Rectal smooth muscle tissue (tissue), 1 donor: Measurements from ENCODE around the gene EHD2.
"Not testable (repeated sequence)": the region's sequence is repeated elsewhere in the genome, so short reads cannot be mapped to it uniquely, and the experiment has no call there.

Experiments used
- H3K27ac ChIP-seq: one replicate; pipeline ENCODE4 v1.7.0; 2013; ENCODE audit warnings: low read depth, low read length, inconsistent platforms
- H3K27me3 ChIP-seq: one replicate; pipeline ENCODE4 v1.7.0; 2013; ENCODE audit warnings: low read length; ENCODE audit not compliant: control insufficient read depth, insufficient read depth
- H3K36me3 ChIP-seq: one replicate; pipeline ENCODE4 v1.7.0; 2013; ENCODE audit warnings: low read length; ENCODE audit not compliant: control insufficient read depth, insufficient read depth
- H3K4me1 ChIP-seq: one replicate; pipeline ENCODE4 v1.7.0; 2013; ENCODE audit warnings: low read length; ENCODE audit not compliant: control insufficient read depth, insufficient read depth
- H3K4me3 ChIP-seq: one replicate; pipeline ENCODE4 v1.7.0; 2013; ENCODE audit warnings: low read length
- H3K9ac ChIP-seq: one replicate; pipeline ENCODE4 v1.7.0; 2013; ENCODE audit warnings: low read length

The EHD2 gene

DNA sequence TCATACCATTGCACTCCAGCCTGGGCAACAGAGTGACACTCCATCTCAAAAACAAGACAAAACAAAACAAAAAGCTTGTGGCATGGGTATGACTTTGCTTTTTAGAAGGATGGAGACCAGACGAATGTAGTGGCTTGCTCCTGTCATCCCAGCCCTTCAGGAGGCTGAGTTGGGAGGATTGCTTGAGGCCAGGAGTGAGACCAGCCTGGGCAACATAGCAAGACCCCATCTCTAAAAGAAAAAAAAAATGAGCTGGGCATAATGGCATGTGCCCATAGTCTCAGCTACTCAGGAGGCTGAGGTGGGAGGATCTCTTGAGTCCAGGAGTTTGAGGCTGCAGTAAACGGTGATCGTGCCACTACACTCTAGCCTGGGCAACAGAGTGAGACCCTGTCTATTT is 48.9 kb downstream of the EHD2 start:
- H3K4me3 ChIP-seq: no peak overlapping the region
- no peak overlapping the region for H3K27ac ChIP-seq
- H3K9ac ChIP-seq: no peak overlapping the region
- no peaks in the 10 kb centered on the region for H3K36me3 ChIP-seq
- no peaks in the 10 kb centered on the region for H3K4me1 ChIP-seq
- no peaks in the 10 kb centered on the region for H3K27me3 ChIP-seq

DNA sequence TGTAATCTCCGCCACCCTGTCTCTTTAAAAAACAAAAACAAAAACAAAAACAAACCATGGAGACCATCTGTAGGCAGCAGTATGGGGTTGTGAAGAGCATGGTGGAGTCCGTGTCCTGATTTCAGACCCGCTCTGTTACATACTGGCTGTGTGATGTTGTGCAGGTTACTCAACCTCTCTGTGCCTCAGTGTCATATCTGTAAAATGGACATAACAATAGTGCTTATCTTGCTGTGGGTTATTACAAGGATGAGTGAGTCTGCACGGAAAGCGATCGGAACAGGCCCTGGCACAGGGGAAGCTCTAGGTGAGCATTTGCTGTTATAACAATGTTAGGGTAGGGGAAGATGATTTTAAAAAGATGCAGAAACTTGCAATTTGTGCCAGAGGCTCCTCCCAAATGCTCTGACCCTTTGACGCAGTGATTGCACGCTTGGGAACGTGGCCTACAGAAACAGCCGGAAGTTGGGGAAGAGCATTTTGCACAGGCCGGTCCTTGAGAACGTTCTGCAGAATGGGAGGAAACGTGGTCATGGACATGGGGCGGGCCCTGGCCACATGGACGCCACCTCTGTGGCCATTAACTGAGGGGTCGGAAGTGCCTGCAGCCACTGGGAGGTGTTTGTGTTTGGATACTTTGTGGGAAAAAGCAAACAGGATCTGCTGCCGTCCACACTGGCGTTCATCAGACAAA is 49.5 kb downstream of the EHD2 start:
- no peak overlapping the region for H3K27ac ChIP-seq
- H3K36me3 ChIP-seq: no peaks in the 10 kb centered on the region
- H3K9ac ChIP-seq: no peak overlapping the region
- no peaks in the 10 kb centered on the region for H3K27me3 ChIP-seq
- no peaks in the 10 kb centered on the region for H3K4me1 ChIP-seq
- H3K4me3 ChIP-seq: no peak overlapping the region

DNA sequence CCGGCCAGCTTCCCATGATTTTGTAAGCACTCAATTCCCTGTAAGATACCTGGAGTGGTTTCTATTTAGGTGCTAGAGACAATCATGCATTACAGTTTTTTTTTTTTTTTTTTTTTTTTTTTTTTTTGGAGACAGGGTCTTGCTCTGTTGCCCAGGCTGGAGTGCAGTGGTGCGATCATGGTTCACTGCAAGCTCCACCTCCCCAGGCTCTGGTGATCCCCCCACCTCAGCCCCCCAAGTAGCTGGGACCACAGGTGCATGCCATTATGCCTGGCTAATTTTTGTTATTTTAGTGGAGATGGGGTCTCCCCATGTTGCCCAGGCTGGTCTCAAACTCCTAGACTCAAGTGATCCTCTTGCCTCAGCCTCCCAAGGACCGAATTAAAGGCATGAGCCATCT is 51.5 kb downstream of the EHD2 start:
- H3K27ac ChIP-seq, H3K36me3 ChIP-seq, H3K27me3 ChIP-seq: not testable (repeated sequence)

DNA sequence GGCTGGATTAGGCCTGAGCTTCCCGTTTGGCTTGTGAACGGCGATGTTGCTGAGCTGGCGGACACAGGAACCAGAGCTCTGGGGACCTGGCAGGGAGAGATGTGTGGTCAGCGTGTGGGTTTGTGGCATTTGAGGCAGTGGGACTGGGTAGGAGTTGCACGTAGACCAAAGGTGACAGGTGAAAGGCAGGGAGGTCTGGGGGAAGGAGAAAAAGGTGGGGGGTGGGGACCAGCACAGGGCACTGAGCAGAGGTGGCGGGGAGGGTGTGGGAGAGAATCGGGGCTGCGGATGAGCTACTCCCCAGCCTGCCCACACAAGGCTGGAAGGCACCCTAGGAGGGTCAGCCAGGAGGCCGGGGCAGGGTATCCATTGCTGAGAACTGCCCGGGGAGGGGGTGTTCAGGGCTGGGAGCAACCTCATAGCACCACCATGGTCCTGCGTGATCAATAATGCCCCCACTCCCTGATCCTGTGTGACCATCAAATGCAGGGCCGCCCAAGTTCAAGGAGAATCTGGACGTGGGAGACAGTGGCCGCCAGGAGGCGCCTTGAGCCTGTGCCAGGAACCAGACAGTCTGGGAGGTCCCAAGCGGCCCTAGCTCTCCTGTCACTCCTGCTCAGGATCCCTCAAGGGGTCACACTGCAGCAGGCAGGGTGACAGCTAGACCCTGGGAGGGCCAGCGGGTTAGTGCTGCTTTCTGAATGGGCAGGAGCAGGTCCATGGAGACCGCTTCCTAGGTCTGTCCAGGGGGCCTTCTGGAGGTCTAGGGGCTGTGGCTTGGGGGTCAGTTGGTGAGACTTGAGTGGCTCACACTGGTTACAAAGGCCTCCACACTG is 52.5 kb downstream of the EHD2 start:
- H3K9ac ChIP-seq: no peak overlapping the region
- no peaks in the 10 kb centered on the region for H3K36me3 ChIP-seq
- no peak overlapping the region for H3K4me3 ChIP-seq
- H3K27me3 ChIP-seq: no peaks in the 10 kb centered on the region
- no peaks in the 10 kb centered on the region for H3K4me1 ChIP-seq
- H3K27ac ChIP-seq: no peak overlapping the region

More for the DNA sequence above, 51.5 kb downstream of the EHD2 start:
- H3K9ac ChIP-seq, H3K4me1 ChIP-seq, H3K4me3 ChIP-seq: not testable (repeated sequence)

DNA sequence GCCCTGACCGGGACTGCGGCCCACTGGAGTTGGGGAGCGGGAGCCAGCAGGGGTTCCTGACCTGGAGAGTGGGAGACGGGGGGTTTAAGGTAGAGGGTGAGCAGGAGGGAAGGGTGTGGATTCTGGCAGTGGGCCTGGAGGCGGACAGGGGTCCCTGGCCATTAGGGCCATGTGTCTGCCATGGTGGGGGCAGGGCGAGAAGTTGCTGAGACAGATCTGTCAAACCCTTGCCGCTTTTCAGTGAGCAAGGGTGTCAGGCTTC is 53.1 kb downstream of the EHD2 start:
- H3K9ac ChIP-seq: no peak overlapping the region
- no peak overlapping the region for H3K4me3 ChIP-seq
- no peak overlapping the region for H3K27ac ChIP-seq
- no peaks in the 10 kb centered on the region for H3K4me1 ChIP-seq
- H3K36me3 ChIP-seq: no peaks in the 10 kb centered on the region
- H3K27me3 ChIP-seq: no peaks in the 10 kb centered on the region

DNA sequence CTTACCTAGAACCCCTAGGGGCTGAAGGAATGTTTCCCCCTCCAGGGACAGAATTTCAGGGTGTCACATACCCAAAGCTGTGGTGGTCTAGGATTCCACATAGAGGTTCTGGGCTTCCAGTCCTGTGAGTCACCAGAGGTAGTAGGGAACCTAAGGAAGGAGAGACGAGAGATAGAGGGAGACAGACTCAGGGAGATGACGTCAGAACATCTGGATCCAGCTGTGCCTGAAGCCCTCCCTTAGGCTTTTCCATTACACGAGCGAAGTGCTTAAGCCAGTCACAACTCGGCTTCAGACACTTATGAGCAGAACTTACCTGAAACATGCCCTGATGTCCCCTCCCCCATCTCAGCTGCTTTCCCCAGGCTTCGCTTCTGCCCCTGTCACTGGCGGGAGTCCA is 53.4 kb downstream of the EHD2 start:
- Histone ChIP-seq H3K27me3 (no peaks in the 10 kb centered on the region), H3K4me3 (no peak overlapping the region), H3K36me3 (no peaks in the 10 kb centered on the region), H3K27ac (no peak overlapping the region), H3K4me1 (no peaks in the 10 kb centered on the region), H3K9ac (no peak overlapping the region)

DNA sequence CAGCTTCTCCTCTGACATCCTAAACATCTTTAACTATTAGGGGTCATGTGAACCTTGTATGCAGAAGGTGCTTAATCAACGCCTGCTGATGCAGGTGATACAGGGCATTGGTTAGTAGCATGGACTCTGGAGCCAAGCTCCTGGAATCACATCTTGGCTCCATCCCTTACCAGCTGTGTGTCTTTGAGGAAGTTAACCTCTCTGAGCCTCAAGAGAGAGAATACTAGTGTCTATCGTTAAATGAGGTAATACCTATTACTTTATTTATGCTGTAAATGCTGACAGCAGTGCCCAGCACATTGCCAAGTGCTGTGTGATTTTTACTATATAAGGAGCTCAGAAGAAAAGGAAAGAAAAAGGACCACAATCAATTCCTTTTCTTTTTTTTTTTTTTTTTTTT is 54.1 kb downstream of the EHD2 start:
- Histone ChIP-seq H3K9ac (no peak overlapping the region), H3K36me3 (no peaks in the 10 kb centered on the region), H3K4me3 (no peak overlapping the region), H3K27ac (no peak overlapping the region), H3K4me1 (no peaks in the 10 kb centered on the region), H3K27me3 (no peaks in the 10 kb centered on the region)

DNA sequence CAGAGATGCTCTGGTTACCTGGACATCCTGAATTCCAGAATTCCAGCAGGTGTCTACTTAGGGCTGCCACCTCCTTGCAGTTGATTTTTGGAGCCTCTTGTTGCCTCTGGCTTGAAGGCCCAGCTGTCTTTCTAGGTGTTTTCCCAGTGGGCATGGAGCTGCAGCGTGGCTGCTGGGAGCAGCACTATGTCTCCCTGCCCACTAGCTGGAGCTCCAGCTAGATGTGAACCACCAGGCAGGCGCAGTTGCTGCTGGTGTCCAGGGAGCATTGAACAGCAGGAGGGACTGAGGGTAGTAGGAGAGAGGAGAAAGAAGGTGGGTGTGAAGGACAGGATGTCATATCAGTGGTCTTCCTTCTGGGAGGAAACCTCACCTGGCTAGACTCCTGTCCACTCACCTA is 55.4 kb downstream of the EHD2 start:
- Histone ChIP-seq H3K9ac (no peak overlapping the region), H3K4me3 (no peak overlapping the region), H3K4me1 (no peaks in the 10 kb centered on the region), H3K36me3 (no peaks in the 10 kb centered on the region), H3K27me3 (no peaks in the 10 kb centered on the region), H3K27ac (no peak overlapping the region)

DNA sequence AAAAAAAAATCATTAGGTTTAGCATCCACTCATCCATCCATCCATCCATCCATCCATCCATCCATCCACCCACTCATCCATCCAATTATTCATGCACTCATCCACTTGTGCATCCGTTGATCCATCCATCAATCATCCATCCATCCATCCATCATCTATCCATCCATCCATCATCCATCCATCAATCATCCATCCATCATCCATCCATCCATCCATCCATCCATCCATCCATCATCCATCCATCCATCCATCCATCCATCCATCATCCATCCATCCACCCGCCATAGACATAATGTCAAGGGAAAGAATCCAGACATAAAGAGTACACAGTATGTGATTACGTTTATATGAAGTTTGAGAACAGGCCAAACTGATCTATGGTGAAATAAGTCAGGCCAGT is 56.3 kb downstream of the EHD2 start:
- H3K27ac ChIP-seq: no peak overlapping the region
- H3K4me1 ChIP-seq: no peaks in the 10 kb centered on the region
- no peak overlapping the region for H3K4me3 ChIP-seq
- H3K36me3 ChIP-seq: no peaks in the 10 kb centered on the region
- H3K9ac ChIP-seq: no peak overlapping the region
- H3K27me3 ChIP-seq: no peaks in the 10 kb centered on the region

DNA sequence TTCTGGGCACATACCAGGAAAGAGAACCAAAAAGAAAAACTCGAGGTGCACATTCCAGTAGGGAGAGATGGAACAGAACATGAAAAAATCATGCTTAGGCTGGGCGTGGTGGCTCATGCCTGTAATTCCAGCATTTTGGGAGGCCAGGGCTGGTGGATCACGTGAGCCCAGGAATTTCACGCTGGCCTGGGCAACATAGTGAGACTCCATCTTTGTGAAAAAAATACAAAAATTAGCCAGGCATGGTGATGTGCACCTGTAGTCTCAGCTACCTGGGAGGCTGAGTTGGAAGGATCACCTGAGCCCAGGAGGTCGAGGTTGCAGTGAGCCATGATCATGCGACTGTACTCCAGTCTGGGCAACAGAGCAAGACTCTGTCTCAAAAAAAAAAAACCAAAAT is 58.1 kb downstream of the EHD2 start:
- not testable (repeated sequence) for H3K27me3 ChIP-seq, H3K36me3 ChIP-seq, H3K4me3 ChIP-seq, H3K4me1 ChIP-seq, H3K27ac ChIP-seq, H3K9ac ChIP-seq

DNA sequence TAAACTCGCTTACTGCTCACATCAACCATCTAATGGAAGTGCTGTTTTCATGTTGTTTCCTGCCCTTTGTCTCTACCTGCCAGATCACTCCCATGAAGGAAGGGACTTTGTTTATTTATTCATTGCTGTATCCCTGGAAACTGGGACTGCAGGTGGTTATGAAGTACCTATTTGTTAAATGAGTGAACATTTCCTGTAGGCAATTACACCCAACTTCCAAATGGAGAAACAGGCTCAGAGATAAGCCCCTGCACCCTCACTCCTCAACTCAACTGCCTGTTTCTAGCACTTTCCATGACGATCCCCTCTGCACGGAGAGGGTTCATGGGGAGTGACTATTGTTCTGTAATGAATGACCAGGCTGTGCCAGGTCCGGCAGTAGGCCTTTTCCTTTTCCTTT is 63.3 kb downstream of the EHD2 start:
- peaks cover 10% of the 10 kb centered on the region for H3K4me1 ChIP-seq
- peaks cover 10% of the 10 kb centered on the region for H3K36me3 ChIP-seq
- H3K4me3 ChIP-seq: no peak overlapping the region
- no peak overlapping the region for H3K27ac ChIP-seq
- H3K27me3 ChIP-seq: no peaks in the 10 kb centered on the region
- no peak overlapping the region for H3K9ac ChIP-seq

DNA sequence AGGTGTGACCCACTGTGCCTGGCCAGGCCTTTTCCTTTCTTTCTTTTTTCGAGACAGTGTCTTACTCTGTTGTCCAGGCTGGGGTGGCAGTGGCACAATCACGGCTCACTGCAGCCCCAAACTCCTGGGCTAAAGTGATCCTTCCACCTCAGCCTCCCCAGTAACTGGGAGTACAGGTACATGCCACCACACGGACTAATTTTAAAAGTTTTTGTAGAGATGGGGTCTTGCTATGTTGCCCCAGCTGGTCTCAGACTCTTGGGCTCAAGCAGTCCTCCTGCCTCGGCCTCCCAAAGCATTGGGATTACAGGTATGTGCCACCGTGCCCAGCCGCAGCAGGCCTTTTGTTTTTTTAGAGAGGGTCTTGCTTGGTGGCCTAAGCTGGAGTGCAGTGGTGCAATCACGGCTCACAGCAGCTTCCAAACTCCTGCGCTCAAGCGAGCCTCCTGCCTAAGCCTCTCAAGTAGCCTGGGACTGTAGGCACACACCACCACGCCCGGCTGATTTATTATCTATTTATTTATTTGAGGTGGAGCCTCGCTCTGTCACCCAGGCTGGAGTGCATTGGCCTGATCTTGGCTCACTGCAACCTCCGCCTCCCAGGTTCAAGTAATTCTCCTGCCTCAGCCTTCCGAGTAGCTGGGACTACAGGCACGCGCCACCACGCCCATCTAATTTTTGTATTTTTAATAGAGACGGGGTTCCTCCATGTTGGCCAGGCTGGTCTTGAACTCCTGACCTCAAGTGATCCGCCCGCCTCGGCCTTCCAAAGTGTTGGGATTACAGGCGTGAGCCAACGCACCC is 64.2 kb downstream of the EHD2 start:
- not testable (repeated sequence) for H3K27me3 ChIP-seq, H3K9ac ChIP-seq
- H3K27ac ChIP-seq: peak overlapping the region; percentile 99
- H3K4me3 ChIP-seq: peak overlapping the region; percentile 69
- peaks cover 12% of the 10 kb centered on the region for H3K36me3 ChIP-seq
- peaks cover 13% of the 10 kb centered on the region for H3K4me1 ChIP-seq
